ENCODE results near the gene PROSER3.
A peak's percentile ranks its signal among the peaks of the same experiment; 100 is the strongest.

Gene PROSER3

DNA sequence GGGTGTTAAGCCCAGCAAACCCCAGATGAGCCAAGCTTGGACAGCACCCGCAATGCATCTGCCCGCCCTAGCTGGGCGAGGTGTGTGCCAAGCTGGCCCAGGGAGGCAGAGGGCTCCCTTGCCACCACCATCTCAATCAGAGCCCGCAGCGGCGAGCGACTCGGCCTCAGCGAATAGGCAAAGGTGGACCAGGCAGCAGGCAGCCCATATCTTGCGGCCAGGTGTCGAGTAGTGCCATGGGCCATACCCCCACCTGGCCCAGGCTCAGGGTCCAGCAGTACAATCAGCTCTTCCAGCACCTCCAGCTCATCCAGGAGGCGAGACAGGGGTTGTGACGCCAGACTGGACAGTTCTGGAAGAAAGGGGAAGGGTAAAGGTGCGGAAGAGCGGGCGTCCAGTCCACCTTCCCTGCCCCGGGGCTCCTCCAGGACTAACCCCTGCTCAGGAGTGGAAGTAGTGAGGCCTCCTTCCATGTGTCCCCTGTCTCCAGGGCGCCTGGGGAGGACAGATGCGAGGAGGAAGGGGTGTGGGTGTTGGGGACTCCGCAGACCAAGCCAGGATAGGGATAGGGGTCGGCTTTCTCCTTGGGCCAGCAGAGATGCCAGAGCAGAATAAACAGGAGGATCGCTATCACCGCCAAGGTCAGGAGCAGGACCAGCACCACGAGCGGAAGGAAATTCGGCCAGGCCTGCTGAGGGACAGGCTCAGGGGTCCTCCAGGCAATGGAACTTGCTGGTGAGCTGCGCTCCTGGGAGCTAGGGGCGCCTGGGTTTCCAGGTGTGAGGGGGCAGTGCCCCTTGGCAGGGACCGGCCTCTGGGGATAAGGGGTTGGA is 18.5 kb upstream of the PROSER3 start:
- H3K9me3 Mint-ChIP-seq = no peaks in the 10 kb centered on the region
- no peaks in the 10 kb centered on the region for H3K27me3 Mint-ChIP-seq (ENCODE audit: low read depth)
- H3K36me3 Mint-ChIP-seq (ENCODE audit: low read depth) = peaks cover 26% of the 10 kb centered on the region
- peaks cover 27% of the 10 kb centered on the region for H3K4me1 Mint-ChIP-seq (ENCODE audit: low read depth)
- peak overlapping the region; percentile 96 for H3K4me3 Mint-ChIP-seq
- no peak overlapping the region for H3K27ac Mint-ChIP-seq

GRCh38 chr19:35740108-35740422 is 17.9 kb upstream of the PROSER3 start:
- H3K9me3 Mint-ChIP-seq = no peaks in the 10 kb centered on the region
- peaks cover 21% of the 10 kb centered on the region for H3K36me3 Mint-ChIP-seq (ENCODE audit: low read depth)
- H3K4me1 Mint-ChIP-seq (ENCODE audit: low read depth) = peaks cover 27% of the 10 kb centered on the region
- no peaks in the 10 kb centered on the region for H3K27me3 Mint-ChIP-seq (ENCODE audit: low read depth)
- no peak overlapping the region for H3K27ac Mint-ChIP-seq
- H3K4me3 Mint-ChIP-seq = peak overlapping the region; percentile 96

GRCh38 chr19:35740423-35741202 is 17.4 kb upstream of the PROSER3 start:
- Mint-ChIP-seq H3K9me3 (no peaks in the 10 kb centered on the region), H3K4me3 (peak overlapping the region; percentile 96), H3K36me3 (ENCODE audit: low read depth) (peaks cover 25% of the 10 kb centered on the region), H3K4me1 (ENCODE audit: low read depth) (peaks cover 27% of the 10 kb centered on the region), H3K27ac (peak overlapping the region; percentile 92), H3K27me3 (ENCODE audit: low read depth) (no peaks in the 10 kb centered on the region)

- Mint-ChIP-seq H3K4me1 (ENCODE audit: low read depth) (peaks cover 28% of the 10 kb centered on the region), H3K4me3 (peak overlapping the region; percentile 96), H3K27me3 (ENCODE audit: low read depth) (no peaks in the 10 kb centered on the region), H3K9me3 (no peaks in the 10 kb centered on the region), H3K36me3 (ENCODE audit: low read depth) (peaks cover 24% of the 10 kb centered on the region), H3K27ac (peak overlapping the region; percentile 92)
These were observed 16.8 kb upstream of the PROSER3 start for GRCh38 chr19:35741203-35741515.

GRCh38 chr19:35742121-35742724 is 15.8 kb upstream of the PROSER3 start, which contains the start of gene IGFLR1:
Gene IGFLR1 (minus strand): TSS chr19:35742452. CDS start chr19:35741180, 1,272 bp downstream.
- Mint-ChIP-seq H3K27me3 (ENCODE audit: low read depth) (no peaks in the 10 kb centered on the region), H3K27ac (peak within 1 kb of the TSS; percentile 97), H3K4me3 (peak within 1 kb of the TSS; percentile 91), H3K36me3 (ENCODE audit: low read depth) (peaks cover 18% of the 10 kb centered on the region), H3K9me3 (no peaks in the 10 kb centered on the region), H3K4me1 (ENCODE audit: low read depth) (peaks cover 28% of the 10 kb centered on the region)

DNA sequence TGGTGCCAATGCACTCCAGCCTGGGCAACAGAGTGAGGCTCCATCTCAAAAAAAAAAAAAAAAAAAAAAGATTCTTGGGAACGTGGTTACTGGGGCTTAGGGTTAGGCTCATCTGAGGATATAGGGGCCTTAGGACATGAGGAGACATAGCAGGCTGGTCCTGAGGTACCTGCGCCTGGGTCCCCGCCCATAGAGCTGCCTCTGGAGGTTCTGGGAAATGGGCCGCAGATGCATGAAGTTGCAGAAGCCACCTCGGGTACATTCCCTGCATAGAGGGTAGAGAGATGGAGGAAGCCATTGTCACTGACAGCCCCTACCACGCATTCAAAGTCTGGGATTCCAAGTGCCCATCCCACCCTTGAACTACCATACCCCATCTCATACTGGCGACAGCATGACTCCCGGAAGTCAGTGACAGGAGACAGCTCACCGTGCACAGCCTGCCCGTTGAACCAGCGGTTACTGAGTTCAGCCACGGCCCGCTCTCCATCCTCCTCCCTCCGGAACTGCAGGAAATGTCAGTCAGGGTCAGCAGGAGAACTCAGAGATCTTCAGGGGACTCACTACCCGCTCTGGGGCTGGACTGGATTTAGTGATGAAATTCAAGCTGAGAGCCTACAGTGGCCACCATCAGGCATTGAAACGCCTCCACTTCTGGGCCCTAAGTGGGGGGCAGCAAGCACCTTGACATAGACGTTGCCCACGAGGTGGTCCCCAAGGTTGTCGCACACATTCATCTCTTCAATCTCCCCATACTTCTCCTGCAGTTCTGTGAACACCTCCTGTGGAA is 14.1 kb upstream of the PROSER3 start:
- H3K4me1 Mint-ChIP-seq (ENCODE audit: low read depth) = peaks cover 32% of the 10 kb centered on the region
- H3K9me3 Mint-ChIP-seq = no peaks in the 10 kb centered on the region
- peak overlapping the region; percentile 92 for H3K4me3 Mint-ChIP-seq
- H3K27ac Mint-ChIP-seq = peak overlapping the region; percentile 93
- no peaks in the 10 kb centered on the region for H3K27me3 Mint-ChIP-seq (ENCODE audit: low read depth)
- peaks cover 14% of the 10 kb centered on the region for H3K36me3 Mint-ChIP-seq (ENCODE audit: low read depth)

DNA sequence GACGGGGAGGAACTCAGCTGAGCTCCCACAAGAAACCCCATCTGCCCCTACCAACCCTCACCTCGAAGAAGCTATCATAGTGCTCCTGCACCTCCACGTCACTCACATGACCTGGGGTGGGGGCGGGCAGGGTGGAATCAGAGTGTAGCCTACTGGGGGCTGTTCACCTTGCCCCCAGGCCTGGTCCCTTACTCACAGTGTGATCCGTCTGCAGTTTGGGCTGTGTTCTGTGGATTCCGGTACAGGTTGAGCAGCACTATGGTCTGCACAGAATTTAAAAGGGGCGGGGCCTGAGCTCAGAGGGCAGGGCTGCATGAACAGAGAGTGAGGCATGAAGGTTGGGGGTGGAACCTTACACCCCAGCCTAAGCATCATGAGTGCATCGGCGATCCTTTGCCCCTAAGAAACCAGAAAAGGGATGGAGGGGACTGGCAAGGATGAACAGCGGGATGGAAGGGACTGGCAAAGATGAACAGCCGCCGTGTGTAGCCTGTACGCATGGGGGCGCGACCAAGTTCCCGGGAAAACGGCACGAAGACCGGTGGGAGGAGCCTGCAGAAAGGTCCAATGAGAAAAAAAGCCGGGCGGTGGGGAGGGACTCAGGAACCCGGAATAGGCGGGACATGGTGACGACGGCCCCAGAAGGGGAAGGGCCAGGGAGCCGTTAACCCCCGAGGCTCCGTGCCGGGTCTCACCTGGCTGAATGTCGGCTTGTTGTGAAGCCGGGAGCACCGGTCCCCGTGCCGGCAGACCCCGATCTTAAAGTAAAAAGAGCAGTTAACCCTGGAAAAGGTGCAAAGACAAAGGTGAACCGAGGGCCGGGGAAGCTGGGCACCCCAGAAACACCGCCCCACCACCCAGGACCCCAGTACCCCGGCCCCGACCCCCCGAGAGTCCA is 13.3 kb upstream of the PROSER3 start:
- Mint-ChIP-seq H3K4me3 (peak overlapping the region; percentile 92), H3K27me3 (ENCODE audit: low read depth) (no peaks in the 10 kb centered on the region), H3K27ac (peak overlapping the region; percentile 93), H3K4me1 (ENCODE audit: low read depth) (peaks cover 36% of the 10 kb centered on the region), H3K9me3 (no peaks in the 10 kb centered on the region), H3K36me3 (ENCODE audit: low read depth) (peaks cover 12% of the 10 kb centered on the region)

DNA sequence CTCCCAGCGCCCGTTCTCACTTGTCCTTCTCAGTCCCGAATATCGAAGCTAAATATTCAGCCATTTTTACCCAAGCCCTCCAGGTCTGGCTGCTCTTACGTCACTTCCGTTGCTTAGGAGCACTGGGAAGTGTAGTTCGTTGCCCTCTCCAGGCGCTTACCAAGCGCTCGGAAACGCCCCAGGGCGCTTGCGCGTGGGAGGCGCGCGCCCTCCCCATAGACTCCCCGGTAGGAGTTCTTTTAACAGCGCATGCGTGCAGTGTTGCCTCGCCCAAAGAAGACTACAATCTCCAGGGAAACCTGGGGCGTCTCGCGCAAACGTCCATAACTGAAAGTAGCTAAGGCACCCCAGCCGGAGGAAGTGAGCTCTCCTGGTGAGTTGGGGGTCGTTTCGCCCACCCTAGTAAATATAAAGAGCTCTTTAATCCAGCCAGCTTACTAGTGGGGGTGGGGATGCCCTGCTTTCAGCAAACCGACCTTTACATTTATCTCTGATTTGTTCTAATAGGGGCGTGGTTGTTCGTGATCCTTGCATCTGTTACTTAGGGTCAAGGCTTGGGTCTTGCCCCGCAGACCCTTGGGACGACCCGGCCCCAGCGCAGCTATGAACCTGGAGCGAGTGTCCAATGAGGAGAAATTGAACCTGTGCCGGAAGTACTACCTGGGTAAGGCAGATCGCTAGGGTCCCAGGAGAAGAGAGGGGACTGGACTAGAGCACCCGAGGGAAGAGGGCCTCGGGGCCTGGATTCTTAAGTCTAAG is 12.5 kb upstream of the PROSER3 start, which contains the start of the genes PSENEN and U2AF1L4:
PSENEN (plus strand) TSS at position 324 of the 759 bp plus-strand sequence; CDS start at position 604, 280 bp downstream.
U2AF1L4 (minus strand) TSS at position 91 of the 759 bp plus-strand sequence; CDS start at position 64, 27 bp downstream.
- Mint-ChIP-seq H3K4me1 (ENCODE audit: low read depth) (peaks cover 41% of the 10 kb centered on the region), H3K9me3 (no peaks in the 10 kb centered on the region), H3K4me3 (peak within 1 kb of the TSS; percentile 92), H3K27me3 (ENCODE audit: low read depth) (no peaks in the 10 kb centered on the region), H3K36me3 (ENCODE audit: low read depth) (peaks cover 12% of the 10 kb centered on the region), H3K27ac (peak within 1 kb of the TSS; percentile 93)

GRCh38 chr19:35746087-35746462 is 11.9 kb upstream of the PROSER3 start:
- Mint-ChIP-seq H3K27ac (peak overlapping the region; percentile 93), H3K36me3 (ENCODE audit: low read depth) (peaks cover 12% of the 10 kb centered on the region), H3K9me3 (no peaks in the 10 kb centered on the region), H3K4me1 (ENCODE audit: low read depth) (peaks cover 36% of the 10 kb centered on the region), H3K27me3 (ENCODE audit: low read depth) (no peaks in the 10 kb centered on the region), H3K4me3 (peak overlapping the region; percentile 92)

DNA sequence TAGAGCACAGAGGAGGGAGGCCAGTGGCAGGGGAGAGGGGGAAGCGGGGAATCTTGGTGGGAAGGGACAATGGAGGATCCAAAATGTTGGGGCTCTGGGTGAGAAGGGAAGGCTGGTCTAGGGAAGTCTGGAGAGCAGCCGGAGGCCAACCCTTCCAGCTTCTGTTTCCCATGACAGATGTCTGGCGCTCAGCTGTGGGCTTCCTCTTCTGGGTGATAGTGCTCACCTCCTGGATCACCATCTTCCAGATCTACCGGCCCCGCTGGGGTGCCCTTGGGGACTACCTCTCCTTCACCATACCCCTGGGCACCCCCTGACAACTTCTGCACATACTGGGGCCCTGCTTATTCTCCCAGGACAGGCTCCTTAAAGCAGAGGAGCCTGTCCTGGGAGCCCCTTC is 11.4 kb upstream of the PROSER3 start:
- Mint-ChIP-seq H3K4me3 (peak overlapping the region; percentile 92), H3K27ac (peak overlapping the region; percentile 93), H3K4me1 (ENCODE audit: low read depth) (peaks cover 36% of the 10 kb centered on the region), H3K27me3 (ENCODE audit: low read depth) (no peaks in the 10 kb centered on the region), H3K36me3 (ENCODE audit: low read depth) (peaks cover 12% of the 10 kb centered on the region), H3K9me3 (no peaks in the 10 kb centered on the region)

- H3K4me1 Mint-ChIP-seq (ENCODE audit: low read depth) = peaks cover 26% of the 10 kb centered on the region
- H3K4me3 Mint-ChIP-seq = peak within 1 kb of the TSS; percentile 96
- H3K27ac Mint-ChIP-seq = peak within 1 kb of the TSS; percentile 93
- no peaks in the 10 kb centered on the region for H3K9me3 Mint-ChIP-seq
- H3K36me3 Mint-ChIP-seq (ENCODE audit: low read depth) = peaks cover 9% of the 10 kb centered on the region
- no peaks in the 10 kb centered on the region for H3K27me3 Mint-ChIP-seq (ENCODE audit: low read depth)
These were observed 9.6 kb upstream of the PROSER3 start, which contains the start of gene LIN37 for GRCh38 chr19:35748106-35749020. Gene LIN37 (plus strand): TSS chr19:35748576. CDS start chr19:35748725, 149 bp downstream.

GRCh38 chr19:35750167-35750566 is 7.8 kb upstream of the PROSER3 start:
- no peaks in the 10 kb centered on the region for H3K27me3 Mint-ChIP-seq (ENCODE audit: low read depth)
- peaks cover 27% of the 10 kb centered on the region for H3K4me1 Mint-ChIP-seq (ENCODE audit: low read depth)
- H3K4me3 Mint-ChIP-seq = peak overlapping the region; percentile 32
- H3K27ac Mint-ChIP-seq = no peak overlapping the region
- H3K9me3 Mint-ChIP-seq = no peaks in the 10 kb centered on the region
- peaks cover 19% of the 10 kb centered on the region for H3K36me3 Mint-ChIP-seq (ENCODE audit: low read depth)
